Endothelial cell (in vitro differentiated cells): Measurements from ENCODE around the gene TAF6. TPM values are rescaled to one million over a fixed set of nuclear protein-coding genes. Genes with fewer than 3 reads are reported as not detected.

Experiments used
- DNase-seq: peaks from one replicate; pipeline ENCODE4 v3.0.0; 2021; ENCODE audit warnings: low spot score
- H3K27ac Mint-ChIP-seq: one replicate; pipeline ENCODE4 v1.8.0; 2021; ENCODE audit warnings: mixed read lengths, inconsistent platforms; ENCODE audit not compliant: unreplicated experiment
- H3K27me3 Mint-ChIP-seq: one replicate; pipeline ENCODE4 v1.8.0; 2021; ENCODE audit warnings: mild to moderate bottlenecking, moderate library complexity, mixed read lengths, inconsistent platforms; ENCODE audit not compliant: unreplicated experiment
- H3K36me3 Mint-ChIP-seq: one replicate; pipeline ENCODE4 v1.8.0; 2021; ENCODE audit warnings: mild to moderate bottlenecking, low read depth, mixed read lengths, inconsistent platforms; ENCODE audit not compliant: unreplicated experiment
- H3K4me1 Mint-ChIP-seq: one replicate; pipeline ENCODE4 v1.8.0; 2021; ENCODE audit warnings: mild to moderate bottlenecking, mixed read lengths, inconsistent platforms; ENCODE audit not compliant: unreplicated experiment
- H3K4me3 Mint-ChIP-seq: one replicate; pipeline ENCODE4 v1.8.0; 2021; ENCODE audit warnings: mild to moderate bottlenecking, mixed read lengths, inconsistent platforms; ENCODE audit not compliant: unreplicated experiment
- H3K9me3 Mint-ChIP-seq: one replicate; pipeline ENCODE4 v1.8.0; 2021; ENCODE audit warnings: mixed read lengths, inconsistent platforms; ENCODE audit not compliant: unreplicated experiment
- CTCF ChIP-seq: fragments of 200-600 bp; sonication (generic); IDR thresholded peaks from one replicate; pipeline ENCODE4 v1.5.0; 2021; ENCODE audit warnings: antibody characterized with exemption; ENCODE audit not compliant: unreplicated experiment
- total RNA-seq: library from RNA; stranded (reverse); fragmentation: NEBNext Ultra II Directional; extraction: Animal tissue kit (Norgen Biotek cat#: 25700); gene quantifications from one replicate; pipeline ENCODE4 v1.2.1, GENCODE V29; 2021; ENCODE audit not compliant: unreplicated experiment

The TAF6 gene
- total RNA-seq, 1 donor from 2014 or later = 71.8 TPM

- Mint-ChIP-seq H3K36me3 (peaks cover 16% of the 10 kb centered on the region), H3K4me1 (peaks cover 25% of the 10 kb centered on the region), H3K4me3 (peak overlapping the region; percentile 84), H3K9me3 (no peaks in the 10 kb centered on the region), H3K27ac (peak overlapping the region; percentile 38), H3K27me3 (peaks cover 19% of the 10 kb centered on the region)
- no peak for TF ChIP-seq CTCF
- DNase-seq = peak; percentile 39
These were observed 38.4 kb upstream of the TAF6 start for GRCh38 chr7:100157334-100158228.

- peak overlapping the region; percentile 84 for H3K4me3 Mint-ChIP-seq
- no peak for DNase-seq
- TF ChIP-seq CTCF = no peak
- peaks cover 31% of the 10 kb centered on the region for H3K4me1 Mint-ChIP-seq
- H3K9me3 Mint-ChIP-seq = no peaks in the 10 kb centered on the region
- H3K27me3 Mint-ChIP-seq = peaks cover 19% of the 10 kb centered on the region
- H3K36me3 Mint-ChIP-seq = peaks cover 21% of the 10 kb centered on the region
- H3K27ac Mint-ChIP-seq = no peak overlapping the region
These were observed 37.8 kb upstream of the TAF6 start for GRCh38 chr7:100157069-100157333.

- no peak for TF ChIP-seq CTCF
- peak overlapping the region; percentile 9 for H3K27ac Mint-ChIP-seq
- peaks cover 21% of the 10 kb centered on the region for H3K36me3 Mint-ChIP-seq
- H3K27me3 Mint-ChIP-seq = peaks cover 16% of the 10 kb centered on the region
- H3K4me3 Mint-ChIP-seq = peak overlapping the region; percentile 42
- no peak for DNase-seq
- peaks cover 32% of the 10 kb centered on the region for H3K4me1 Mint-ChIP-seq
- no peaks in the 10 kb centered on the region for H3K9me3 Mint-ChIP-seq
These were observed 37.3 kb upstream of the TAF6 start for GRCh38 chr7:100156331-100157068.

- Mint-ChIP-seq H3K4me1 (peaks cover 32% of the 10 kb centered on the region), H3K9me3 (no peaks in the 10 kb centered on the region), H3K4me3 (no peak overlapping the region), H3K27ac (no peak overlapping the region), H3K36me3 (peaks cover 21% of the 10 kb centered on the region), H3K27me3 (peaks cover 15% of the 10 kb centered on the region)
- no peak for DNase-seq
- no peak for TF ChIP-seq CTCF
These were observed 36.6 kb upstream of the TAF6 start for GRCh38 chr7:100155553-100156317.
